Measurements from ENCODE around the gene TFAP2B.

Gene TFAP2B

DNA sequence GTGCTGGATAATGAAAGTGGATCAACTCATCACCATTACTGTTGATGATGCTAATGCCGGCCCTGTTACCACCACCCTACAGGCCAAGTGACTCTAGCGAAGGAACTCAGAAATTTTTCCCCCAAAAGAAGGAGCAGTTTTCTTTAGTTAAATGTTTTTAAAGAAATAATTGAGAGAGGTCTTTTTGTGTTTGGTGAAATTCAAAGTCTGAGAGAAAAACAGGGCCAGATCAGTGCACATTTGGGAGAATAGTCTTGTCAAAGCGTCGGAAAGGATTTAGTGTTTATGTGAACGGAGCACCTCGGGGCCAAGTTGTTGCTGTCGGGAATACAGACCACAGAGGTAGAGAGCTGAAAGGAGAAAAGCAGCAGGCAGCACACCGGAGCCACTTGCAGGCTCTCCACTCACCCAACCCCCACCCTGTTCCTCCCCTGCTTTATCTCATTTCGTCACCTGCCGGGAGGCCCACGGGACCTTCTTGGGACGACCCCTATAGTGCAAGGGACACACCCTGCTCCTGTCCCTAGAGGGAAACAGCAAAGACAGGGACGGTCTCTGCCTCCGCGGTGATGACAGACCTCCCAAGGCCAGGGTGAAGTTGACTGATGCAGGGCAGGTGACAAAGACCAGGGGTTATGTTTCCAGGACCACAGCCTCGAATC, 6.8 kb downstream of the TFAP2B start:
- no peak for DNase-seq

DNA sequence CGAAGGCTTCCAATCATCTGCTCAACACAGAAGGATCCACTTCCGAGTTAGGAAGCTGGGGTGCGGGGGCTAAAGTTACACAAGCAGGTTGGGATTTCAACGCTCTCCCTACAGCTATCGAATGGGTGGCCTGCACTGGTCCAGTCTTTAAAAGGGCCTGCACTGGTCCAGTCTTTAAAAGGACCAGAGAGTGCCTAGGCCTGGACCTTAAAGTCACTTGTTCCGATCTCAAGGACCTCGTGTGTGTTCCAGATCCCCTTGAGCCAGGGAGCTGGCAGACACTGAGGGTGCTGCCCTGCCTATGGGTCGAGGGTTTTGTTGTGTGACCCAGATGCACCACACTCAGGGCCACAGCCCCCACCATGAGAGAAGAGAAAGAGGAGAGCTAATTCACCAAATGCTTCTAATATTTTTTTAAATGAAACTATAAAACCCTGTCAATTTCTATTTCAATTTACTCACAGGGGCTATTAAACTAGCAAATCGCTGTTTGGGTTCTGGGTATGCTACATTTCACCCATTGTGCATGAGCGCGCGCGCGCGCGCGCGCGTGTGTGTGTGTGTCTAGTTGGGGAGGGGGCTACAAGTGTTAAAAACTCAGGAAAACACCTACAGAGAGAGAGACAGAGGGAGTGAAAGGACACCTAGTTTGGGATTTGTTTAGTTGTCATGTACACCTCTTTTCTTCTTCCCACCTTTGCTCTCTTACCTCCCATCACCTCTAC, 7.5 kb downstream of the TFAP2B start:
- DNase-seq: no peak

DNA sequence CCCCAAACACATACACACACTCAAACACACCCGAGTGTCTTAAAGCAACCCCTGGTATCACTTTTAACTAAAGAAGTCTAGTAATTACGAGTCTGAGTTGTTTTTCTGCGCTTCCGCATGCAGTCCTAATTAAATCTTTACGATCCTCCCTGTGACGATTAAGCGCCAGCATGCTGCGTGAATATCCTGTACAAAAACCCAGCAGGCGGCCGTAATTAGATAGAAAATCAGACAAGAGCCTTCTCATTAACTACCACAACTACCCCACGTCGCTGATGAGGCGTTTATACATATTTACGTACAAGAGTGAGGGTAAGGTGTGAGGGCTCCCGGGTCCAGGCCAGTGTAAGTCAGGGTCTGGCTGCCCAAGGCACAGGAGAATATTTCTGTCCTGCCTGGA, 8.1 kb downstream of the TFAP2B start:
- DNase-seq: no peak

DNA sequence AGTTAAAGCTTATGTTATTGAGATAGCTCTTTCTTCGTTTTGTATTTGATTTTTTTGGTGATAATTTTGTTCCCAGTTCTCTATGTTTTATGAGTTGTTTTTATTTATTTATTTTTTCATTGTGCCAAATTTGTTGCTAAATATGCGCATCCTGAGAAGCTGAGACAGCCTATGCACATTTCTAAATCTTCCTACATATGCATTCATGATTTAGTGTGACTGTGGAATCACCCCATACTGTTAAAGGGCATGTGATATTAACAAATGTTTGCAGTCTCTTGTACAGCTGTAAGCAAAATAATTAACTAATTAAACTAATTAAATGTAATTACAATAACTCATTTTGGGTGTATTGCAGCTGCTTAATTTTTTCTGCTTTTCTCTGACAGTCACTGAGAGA, 10.4 kb downstream of the TFAP2B start:
- no peak for DNase-seq

DNA sequence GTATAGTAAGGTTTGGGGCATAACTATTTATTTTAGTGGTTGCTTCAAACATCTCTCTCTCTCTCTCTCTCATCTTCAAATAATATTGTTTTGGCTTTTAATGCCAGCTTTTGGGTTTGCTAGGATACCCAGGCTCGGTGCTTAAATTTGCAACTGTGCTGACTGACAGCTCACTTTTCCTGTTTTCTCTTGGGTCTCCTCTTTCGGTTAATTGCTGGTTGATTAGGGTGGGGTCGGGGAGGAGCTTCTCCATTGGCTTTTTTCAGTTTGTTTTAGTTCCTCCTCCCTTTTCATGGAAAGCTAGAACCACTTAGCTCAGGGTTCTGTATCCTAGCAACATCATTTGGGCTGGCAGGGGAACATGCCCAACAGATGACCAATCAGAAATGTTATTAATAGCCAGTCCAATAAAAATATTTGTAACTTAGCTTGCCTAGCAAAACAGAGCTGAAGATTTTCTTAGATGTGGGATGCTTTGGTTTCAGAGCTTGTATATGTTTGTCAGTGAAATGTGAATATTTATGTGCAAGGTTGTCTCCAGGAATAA, 11.3 kb downstream of the TFAP2B start:
- DNase-seq: no peak

DNA sequence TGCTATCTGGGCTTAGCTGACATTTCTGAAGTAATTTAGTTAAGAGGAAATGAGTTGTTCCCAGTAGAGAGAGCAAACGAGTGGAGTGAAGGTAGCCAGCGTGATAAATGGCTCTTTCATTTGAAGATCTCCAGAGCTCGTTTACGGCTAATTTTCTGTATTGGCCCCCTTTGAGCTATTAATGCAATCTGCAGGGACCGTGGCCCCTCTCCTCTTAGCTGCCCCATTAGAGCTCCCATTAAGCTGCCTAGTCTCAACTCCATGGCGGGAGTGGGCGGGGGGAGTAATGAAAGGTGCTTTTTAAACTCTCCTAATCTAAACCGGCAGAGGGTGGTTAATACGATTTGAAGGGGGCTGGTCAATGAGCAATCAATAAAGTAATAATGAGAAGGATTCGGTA, 12.5 kb downstream of the TFAP2B start:
- no peak for DNase-seq

DNA sequence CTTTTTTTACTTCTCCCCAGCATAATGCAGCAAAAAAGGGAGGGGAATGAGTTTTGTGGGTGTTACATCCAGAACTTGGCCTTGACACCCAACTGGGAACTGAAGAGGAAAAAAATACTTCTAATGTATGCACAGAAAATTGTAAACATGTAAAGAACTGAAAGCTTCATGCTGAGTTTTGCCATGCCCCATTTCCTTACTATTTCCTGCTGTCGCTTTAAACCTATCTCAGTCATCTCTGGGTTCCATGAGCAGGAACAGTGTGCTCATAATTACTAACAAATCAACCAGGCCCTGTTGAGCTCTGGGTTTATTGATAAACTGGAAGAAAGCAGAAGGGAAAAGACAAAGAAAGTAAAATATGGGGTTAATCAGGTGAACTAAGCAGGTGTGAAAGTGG, 14.2 kb downstream of the TFAP2B start:
- no peak for DNase-seq

DNA sequence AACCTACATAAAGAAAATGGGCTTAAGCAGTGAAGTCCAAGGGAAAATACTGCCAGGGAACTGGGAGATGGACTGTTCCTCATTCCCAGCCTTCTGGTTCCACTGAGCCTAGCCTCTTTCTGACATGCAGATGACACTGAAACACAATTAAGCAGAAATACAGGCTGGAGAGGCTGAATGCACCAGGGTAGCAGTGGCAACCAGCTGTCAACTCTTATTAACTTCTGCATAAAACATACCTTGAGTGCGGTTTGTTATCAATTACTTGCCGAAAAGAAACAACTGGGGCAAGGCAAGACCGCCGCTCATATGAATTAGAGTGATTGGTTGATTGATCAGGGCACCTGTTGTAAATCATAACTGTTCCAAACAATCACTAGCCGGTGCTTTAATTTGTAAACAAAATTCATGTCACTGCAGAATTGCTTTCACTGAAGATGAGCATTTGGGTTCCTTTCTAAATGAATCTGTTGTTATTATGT, 16.3 kb downstream of the TFAP2B start:
- no peak for DNase-seq

DNA sequence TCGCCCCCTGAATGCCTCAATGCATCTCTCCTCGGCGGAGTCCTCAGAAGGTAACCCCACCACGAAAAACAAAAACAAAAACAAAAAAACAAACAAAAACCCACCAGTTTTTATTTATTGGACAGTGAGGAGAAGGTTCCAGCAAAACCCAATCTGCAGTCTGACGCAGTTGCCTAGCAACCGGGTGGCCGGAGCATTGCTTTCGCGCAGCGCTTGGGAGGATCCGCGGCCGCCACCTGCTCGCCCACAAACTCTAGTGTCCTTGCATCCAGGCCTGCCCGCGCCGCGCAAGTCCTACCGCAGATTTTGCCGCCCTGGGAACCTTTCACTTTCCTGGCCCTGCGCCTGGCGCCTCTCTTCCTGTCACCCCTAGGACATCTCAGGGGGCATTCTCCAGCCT, 17.6 kb downstream of the TFAP2B start:
- DNase-seq: no peak

DNA sequence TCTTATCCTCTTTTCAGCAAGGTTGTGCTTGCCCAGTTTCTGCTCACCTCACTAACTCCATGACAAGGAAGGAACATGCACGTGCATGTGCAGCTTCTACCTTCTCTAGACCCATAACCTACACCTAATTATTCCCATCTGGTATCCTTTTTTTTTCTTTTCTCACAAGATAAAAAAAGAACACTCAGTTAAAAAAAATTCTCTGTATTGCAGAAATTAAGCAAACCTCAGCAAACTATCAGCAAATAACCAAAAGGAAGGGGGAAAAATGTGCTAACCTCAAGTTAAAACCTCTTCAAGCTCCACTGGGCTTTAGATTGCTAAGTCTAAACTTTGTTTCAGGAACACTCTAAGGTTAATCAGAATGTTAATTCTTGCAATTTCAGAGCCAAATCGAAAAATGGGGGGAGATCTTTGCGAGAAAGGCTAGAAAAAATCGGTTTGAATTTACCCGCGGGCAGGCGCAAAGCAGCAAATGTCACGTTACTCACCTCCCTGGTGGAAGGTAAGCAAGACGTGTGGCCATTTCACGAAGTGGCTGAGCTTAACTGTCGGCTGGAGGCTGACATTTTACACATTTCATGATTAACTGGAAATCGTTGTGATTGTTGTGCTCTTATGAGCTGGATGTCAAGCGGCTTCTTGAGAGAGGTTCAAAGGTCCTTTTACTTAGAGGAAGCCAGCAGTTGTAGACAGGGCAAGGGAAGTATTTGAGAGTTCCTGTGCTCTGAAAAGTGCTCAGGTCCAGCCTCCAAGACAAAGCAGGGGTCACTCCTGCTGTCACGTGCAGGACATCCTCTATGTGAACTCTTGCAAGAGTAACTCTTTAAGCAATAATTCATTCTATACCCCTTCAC, 19.1 kb downstream of the TFAP2B start:
- DNase-seq: no peak

DNA sequence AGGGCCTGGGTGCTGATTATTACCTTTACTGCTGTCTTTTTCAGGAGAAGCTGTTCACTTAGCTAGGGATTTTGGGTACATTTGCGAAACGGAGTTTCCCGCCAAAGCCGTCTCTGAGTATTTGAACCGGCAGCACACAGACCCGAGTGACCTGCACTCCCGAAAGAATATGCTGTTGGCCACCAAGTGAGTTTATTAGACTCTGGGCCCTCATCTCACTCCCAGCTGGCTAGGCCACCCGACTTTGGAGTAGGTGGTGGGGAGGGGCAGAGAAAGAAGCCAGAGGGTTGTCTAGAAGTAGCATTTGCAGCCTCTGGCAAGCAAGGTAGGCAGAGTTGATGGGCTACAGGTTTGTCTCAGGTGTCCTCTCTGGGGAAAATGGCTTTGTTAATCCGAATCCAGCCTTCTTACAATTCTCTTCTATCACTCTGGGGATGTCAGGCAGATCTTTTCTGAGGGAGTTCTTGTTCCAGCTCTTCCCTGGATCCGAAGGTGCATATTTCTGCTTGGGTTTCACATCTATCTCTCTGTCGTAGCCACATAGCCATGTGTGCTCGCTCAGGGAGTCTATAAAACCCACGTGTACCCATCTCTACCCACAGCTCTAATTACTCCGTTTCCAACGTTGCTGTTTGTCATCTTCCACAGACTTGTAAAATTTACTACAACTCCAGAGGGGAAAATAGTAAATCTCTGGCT, 21.6 kb downstream of the TFAP2B start:
- no peak for DNase-seq

DNA sequence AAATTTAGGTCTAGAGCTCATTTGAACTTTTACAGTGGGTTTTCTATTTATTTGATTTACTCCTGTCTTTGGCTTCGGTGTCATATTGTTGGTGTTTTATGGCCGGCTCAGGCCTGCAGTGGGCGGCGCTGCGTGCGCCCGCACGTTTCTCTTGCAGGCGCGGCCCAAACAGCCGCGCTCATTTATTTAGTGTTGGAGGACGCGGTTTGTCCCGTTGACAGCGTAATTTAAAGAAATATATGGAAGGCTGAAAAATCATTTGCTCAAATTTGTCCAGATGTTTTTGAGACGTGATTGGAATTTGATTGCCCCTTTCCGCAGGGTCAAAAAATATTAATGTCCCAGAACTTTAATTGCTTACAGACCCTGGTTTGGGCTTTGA, 22.1 kb downstream of the TFAP2B start:
- no peak for DNase-seq

DNA sequence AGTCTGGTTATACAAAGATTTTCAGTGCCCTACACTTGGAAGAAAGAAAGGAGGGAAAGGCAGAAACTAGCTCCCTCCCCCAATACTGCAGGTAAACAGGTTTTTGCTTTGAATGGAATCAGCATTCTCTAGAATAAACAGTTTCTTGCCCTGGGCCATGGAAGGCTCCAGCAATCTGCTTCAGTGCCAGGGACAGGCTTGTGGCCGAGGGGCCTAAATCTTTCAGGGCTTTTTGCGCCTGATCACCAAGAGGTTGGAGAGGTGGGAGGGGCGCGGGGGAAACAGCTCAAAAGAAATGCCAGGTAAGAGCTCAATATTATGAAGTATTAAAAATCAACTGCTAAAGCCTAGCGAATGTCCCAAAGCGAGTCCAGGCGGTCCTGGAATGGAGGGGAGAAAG, 23.8 kb downstream of the TFAP2B start:
- DNase-seq: no peak

DNA sequence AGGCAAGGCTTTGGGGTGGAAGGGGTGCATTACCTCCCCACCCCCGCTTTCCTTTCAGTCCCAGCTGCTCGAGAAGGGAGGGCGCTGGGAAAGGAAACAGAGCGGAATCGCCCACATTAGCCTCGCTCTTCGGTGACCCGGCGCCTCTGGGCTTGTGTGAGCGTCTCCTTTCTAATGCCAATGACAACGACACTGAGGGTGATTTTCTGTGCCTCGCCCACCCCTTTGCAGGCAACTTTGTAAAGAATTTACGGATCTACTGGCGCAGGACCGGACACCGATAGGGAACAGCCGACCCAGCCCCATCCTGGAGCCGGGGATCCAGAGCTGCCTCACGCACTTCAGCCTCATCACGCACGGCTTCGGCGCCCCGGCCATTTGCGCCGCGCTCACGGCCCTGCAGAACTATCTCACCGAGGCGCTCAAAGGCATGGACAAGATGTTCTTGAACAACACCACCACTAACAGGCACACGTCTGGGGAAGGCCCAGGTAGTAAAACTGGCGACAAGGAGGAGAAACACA, 24.3 kb downstream of the TFAP2B start:
- no peak for DNase-seq

DNA sequence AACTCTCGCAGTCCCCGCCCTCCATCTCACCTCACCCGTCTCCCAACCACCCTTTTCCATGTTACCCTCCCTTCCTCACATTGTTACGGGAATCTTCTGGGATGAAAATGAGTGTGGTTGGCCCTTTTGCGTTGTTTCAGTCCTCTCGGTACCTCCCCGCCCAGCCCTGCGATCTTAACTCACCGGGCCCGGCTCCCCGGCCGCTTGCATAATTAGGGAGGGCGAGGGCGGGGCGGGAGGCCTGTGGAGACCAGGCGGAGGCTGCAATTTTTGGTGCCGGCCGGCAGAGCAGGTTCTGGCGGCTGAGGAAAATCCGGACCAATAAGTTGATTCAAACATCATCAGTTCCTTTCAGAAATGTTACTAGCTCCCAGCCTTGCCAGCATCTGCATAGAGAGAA, 25.2 kb downstream of the TFAP2B start:
- no peak for DNase-seq

DNA sequence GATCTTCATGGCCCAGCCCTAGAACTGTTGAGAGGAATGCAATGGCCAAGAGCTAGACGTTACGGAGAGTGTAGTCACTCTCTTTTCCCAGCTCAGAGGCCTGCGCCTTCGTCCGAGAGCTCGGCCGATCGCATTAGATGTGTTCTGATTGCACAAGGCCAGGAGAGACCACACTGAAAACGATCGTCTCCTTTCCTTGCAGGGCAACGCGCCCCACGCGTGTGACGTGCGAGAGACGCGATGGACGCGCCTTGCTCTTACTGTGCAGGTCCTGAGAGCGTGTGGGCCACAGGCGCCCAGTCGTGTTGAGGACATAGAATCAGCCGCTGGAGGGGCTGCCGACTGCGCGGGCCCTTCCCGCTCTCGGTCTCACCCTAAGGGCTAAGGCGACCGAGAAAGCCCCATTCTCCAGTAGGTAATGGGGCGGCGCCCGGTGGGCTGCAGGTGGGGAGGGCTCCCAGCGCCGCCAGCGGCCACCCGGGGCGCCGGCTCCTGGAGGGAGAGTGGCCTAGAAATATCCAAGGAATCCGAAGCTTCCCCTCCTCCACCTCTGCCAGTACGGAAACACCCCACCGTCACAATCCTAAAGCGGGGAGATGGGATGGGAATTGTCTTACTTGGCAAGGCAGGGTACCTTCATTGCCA, 26.9 kb downstream of the TFAP2B start:
- DNase-seq: no peak

DNA sequence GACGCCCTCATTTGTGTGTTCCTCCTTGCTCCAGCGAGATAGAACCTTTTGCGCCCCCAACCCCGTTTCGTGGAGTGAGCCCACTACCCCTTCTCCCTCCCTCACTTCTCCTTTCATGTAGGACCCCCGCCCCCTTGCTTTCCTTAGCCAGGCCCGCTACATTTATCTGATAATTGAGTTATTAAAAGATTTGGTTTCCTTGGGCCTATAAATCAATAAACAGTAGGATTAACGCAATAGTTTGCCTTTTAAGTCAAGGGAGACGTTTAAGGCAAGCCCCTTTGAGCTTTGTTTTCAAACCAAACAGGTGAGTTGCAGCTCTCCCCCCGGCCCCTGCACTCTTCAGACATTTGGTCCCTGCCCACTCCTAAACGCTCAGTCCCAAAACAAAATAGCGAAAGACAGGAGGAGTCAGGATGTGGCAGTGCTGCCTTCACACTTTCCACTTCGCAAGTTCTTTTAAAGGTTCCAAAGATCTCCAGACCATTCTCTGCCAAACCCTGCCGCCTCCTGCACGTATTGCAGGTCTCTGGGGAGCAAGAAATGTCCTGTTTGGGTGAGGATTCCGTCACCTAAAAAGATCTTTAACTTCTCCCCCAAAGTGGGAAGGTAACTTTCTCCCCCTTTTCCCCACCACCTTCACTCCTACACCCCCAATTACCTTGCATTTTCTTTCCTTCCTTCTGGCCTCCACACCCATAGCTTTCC, 27.6 kb downstream of the TFAP2B start:
- no peak for DNase-seq

DNA sequence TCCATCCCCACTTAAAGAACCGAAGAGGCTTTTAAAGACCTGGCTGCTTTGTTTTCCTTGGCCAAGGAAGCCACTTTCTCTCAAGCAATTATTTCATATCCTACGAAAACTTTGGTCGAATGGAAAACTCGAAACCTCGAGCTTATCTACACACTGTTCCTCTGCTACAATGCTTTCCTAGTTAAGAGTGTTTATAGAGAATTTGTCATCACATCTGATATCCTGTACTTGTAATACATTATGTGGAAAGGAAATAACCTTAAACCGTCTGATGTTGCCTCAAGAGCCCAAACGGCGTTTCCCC, 28.1 kb downstream of the TFAP2B start:
- no peak for DNase-seq

DNA sequence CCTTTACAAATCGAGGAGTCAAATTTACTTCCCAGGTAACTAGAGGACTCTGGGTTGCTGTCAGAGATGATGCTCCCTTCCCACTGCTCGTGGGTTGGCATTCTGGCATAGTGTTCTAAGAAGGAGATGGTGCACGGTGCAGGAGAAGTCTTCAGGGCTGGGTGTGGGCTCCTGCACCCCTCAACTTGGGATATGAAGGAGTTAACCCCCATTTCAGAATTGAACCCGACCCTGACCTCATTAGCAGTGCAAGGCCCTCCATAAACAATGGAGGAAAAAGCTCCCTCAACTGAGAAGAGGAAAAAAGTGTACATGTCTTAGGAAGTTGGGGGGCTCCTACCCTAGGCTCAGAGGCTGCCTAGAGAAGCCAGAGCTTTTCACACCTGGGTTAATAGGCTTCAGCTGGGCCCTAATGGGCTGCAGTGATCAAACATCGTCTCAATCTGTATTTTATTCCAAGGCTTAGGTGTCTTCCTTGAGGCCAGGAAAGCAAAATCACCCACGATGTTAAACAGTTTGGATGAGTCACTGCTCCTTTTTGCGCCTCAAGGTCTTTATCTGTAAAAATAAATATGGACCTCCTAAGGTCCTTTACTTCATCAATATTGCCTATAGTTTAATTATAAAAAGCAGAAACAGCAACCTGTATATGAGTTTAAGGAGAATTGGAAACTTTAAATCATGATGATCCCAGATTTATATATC, 29.4 kb downstream of the TFAP2B start:
- no peak for DNase-seq

DNA sequence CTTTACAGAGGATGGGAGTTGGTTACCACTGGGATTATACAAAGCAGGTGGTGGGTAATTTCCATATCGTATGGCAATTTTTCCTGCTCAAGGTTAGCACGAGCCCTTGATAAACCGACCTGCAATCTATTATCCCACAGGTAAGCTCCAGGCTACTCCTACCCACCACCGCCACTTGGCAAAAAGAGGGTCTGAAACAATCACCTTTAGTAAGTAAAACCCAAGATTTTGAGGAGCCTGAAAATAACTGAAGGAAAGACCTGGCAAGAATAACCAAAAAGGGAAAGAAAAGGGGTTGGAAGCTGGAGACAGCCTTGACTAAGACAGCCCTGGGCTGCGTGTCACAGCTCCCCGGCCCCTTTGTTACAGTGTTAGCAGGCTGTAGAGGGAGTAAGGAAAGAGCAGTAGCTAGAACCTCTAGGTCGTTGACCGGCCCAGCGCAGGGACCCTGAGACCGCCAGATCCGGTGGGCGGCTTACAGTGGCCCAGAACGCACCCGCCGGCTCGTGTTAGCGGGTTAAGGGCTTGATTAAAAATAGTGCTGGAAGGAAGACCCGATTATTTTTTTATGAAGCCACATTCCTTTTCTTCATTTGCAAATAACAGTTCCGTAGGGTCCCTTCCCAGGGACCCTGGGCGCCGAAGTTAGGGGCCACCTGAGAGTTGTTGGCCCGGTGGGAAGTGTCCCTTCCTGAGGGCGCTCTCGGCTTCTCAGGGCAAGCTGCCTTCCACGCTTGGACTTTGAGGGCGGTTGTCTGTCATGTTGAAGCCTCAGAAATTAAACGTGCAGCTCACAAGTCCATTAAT, 30.5 kb downstream of the TFAP2B start:
- no peak for DNase-seq

All from NCI-H510A (cell line).